IMR-90 (cell line): ENCODE results near the gene ADGB. TPM values are rescaled to one million over a fixed set of nuclear protein-coding genes. Genes with fewer than 3 reads are reported as not detected.

Source experiments
- ATAC-seq: fragments of 200-7000 bp; cut with Tn5 transposase; 2 replicates; pipeline ENCODE4 v1.9.1; 2020; ENCODE audit warnings: low read depth, mild to moderate bottlenecking, moderate library complexity
- BruUV-seq: library from RNA; stranded (reverse); fragments of 400-500 nt; replicated peaks from 2 replicates; lab custom pipeline; 2021; lab: Mats Ljungman, UMichigan
- CTCF ChIA-PET: fragments of 300-600 bp; formaldehyde crosslinking; extraction: SDS; loops from one replicate; lab custom pipeline; 2021; ENCODE audit warnings: antibody characterized with exemption; lab: Yijun Ruan, JAX
- POLR2A ChIA-PET: fragments of 300-600 bp; sonication (Branson Sonifier 250); formaldehyde crosslinking; loops from one replicate; lab custom pipeline; 2022; ENCODE audit warnings: antibody characterized with exemption; ENCODE audit not compliant: unreplicated experiment; lab: Charles Lee
- DNase-seq: peaks from one replicate; pipeline ENCODE4 v3.0.0; 2013
- H2AFZ ChIP-seq: replicated peaks from 2 replicates; pipeline ENCODE3; 2013; ENCODE audit warnings: low read length, mild to moderate bottlenecking; ENCODE audit not compliant: poor library complexity
- H2AK5ac ChIP-seq: 2 replicates; pipeline ENCODE4 v1.6.1; 2013; ENCODE audit warnings: low read depth, low read length, inconsistent platforms
- H2AK9ac ChIP-seq: replicated peaks from 2 replicates; pipeline ENCODE3; 2013; ENCODE audit warnings: mild to moderate bottlenecking, low read depth, low read length, moderate library complexity; ENCODE audit not compliant: poor library complexity
- H2BK120ac ChIP-seq: 2 replicates; pipeline ENCODE4 v1.6.1; 2013; ENCODE audit warnings: low read depth, low read length, inconsistent platforms
- H2BK15ac ChIP-seq: 3 replicates; pipeline ENCODE4 v1.6.1; 2013; ENCODE audit warnings: low read depth, low read length, inconsistent platforms
- H2BK20ac ChIP-seq: 2 replicates; pipeline ENCODE4 v1.6.1; 2013; ENCODE audit warnings: low read depth, mild to moderate bottlenecking, inconsistent platforms, low read length, moderate library complexity
- H2BK5ac ChIP-seq: 2 replicates; pipeline ENCODE4 v1.6.1; 2013; ENCODE audit warnings: mild to moderate bottlenecking, low read depth, low read length, inconsistent platforms; ENCODE audit not compliant: poor library complexity, severe bottlenecking
- H3K14ac ChIP-seq: replicated peaks from 2 replicates; pipeline ENCODE4 v1.6.1; 2013; ENCODE audit warnings: low read depth, low read length, inconsistent platforms
- H3K18ac ChIP-seq: 2 replicates; pipeline ENCODE4 v1.6.1; 2013; ENCODE audit warnings: low read depth, low read length, control low read depth
- H3K23ac ChIP-seq: 2 replicates; pipeline ENCODE4 v1.6.1; 2013; ENCODE audit warnings: low read depth, low read length, inconsistent platforms
- H3K27ac ChIP-seq: 2 replicates; pipeline ENCODE4 v1.5.1; 2013; ENCODE audit warnings: mild to moderate bottlenecking, control low read depth, low read length; ENCODE audit not compliant: insufficient read depth
- H3K27me3 ChIP-seq: 2 replicates; pipeline ENCODE4 v1.6.1; 2013; ENCODE audit warnings: low read length; ENCODE audit not compliant: control insufficient read depth, insufficient read depth
- H3K36me3 ChIP-seq: 2 replicates; pipeline ENCODE4 v1.6.1; 2013; ENCODE audit warnings: low read length, mixed read lengths; ENCODE audit not compliant: control insufficient read depth, insufficient read depth
- H3K4ac ChIP-seq: 2 replicates; pipeline ENCODE4 v1.6.1; 2013; ENCODE audit warnings: low read depth, low read length, inconsistent platforms
- H3K4me1 ChIP-seq: 2 replicates; pipeline ENCODE4 v1.6.1; 2013; ENCODE audit warnings: low read length, mixed read lengths; ENCODE audit not compliant: control insufficient read depth, insufficient read depth
- H3K4me2 ChIP-seq: 2 replicates; pipeline ENCODE4 v1.6.1; 2013; ENCODE audit warnings: low read depth, mild to moderate bottlenecking, control low read depth, low read length, moderate library complexity
- H3K4me3 ChIP-seq: 2 replicates; pipeline ENCODE4 v1.5.1; 2013; ENCODE audit warnings: low read depth, mild to moderate bottlenecking, control low read depth, low read length, moderate library complexity; ENCODE audit not compliant: insufficient read depth
- H3K56ac ChIP-seq: 2 replicates; pipeline ENCODE4 v1.6.1; 2013; ENCODE audit warnings: low read length, inconsistent platforms; ENCODE audit not compliant: insufficient read depth; ENCODE audit errors: extremely low read depth
- H3K79me1 ChIP-seq, 2 experiments: 2 replicates each; pipeline ENCODE4 v1.6.1; 2013; ENCODE audit warnings: low read length in 2 of 2, inconsistent platforms in 1 of 2, low read depth in 1 of 2
- H3K9ac ChIP-seq: 2 replicates; pipeline ENCODE4 v1.6.1; 2013; ENCODE audit warnings: low read depth, low read length, control low read depth
- H3K9me1 ChIP-seq: 2 replicates; pipeline ENCODE4 v1.6.1; 2013; ENCODE audit warnings: low read length, inconsistent platforms; ENCODE audit not compliant: insufficient read depth
- H3K9me3 ChIP-seq: 2 replicates; pipeline ENCODE4 v1.6.1; 2013; ENCODE audit warnings: low read length; ENCODE audit not compliant: control insufficient read depth, insufficient read depth
- H4K20me1 ChIP-seq: 2 replicates; pipeline ENCODE4 v1.6.1; 2013; ENCODE audit warnings: low read length, inconsistent platforms; ENCODE audit not compliant: insufficient read depth
- H4K5ac ChIP-seq: 2 replicates; pipeline ENCODE4 v1.6.1; 2013; ENCODE audit warnings: mild to moderate bottlenecking, low read depth, low read length, control low read depth
- H4K8ac ChIP-seq, 2 experiments: 2 replicates each; pipeline ENCODE4 v1.6.1; 2013; ENCODE audit warnings: low read depth in 2 of 2, low read length in 2 of 2, control low read depth in 1 of 2, inconsistent platforms in 1 of 2
- H4K91ac ChIP-seq: 2 replicates; pipeline ENCODE4 v1.6.1; 2013; ENCODE audit warnings: low read depth, low read length, inconsistent platforms; ENCODE audit not compliant: insufficient read depth
- CHD1 ChIP-seq: IDR thresholded peaks from 2 replicates; pipeline ENCODE4 v1.6.1; 2012; ENCODE audit warnings: low read depth, low read length, improper control_type of control experiment
- MAZ ChIP-seq: IDR thresholded peaks from 2 replicates; pipeline ENCODE4 v1.6.1; 2012; ENCODE audit warnings: low read depth, mild to moderate bottlenecking, low read length, improper control_type of control experiment, moderate library complexity, borderline replicate concordance
- RFX5 ChIP-seq: IDR thresholded peaks from 2 replicates; pipeline ENCODE4 v1.8.0; 2012; ENCODE audit warnings: low read depth, mild to moderate bottlenecking, low read length, moderate library complexity
- USF2 ChIP-seq: fragments of 150-350 bp; IDR thresholded peaks from 2 replicates; pipeline ENCODE4 v1.6.1; 2017; ENCODE audit warnings: mild to moderate bottlenecking, antibody characterized with exemption, low read length, low read depth
- WGBS, 2 experiments: methylation state at CpG; one replicate each; pipeline versions ENCODE4 v1.1.5 to v1.1.7; 2013; ENCODE audit warnings: missing lambda C conversion rate in 2 of 2; ENCODE audit not compliant: insufficient read length in 1 of 2; ENCODE audit errors: extremely low coverage in 2 of 2; 5-methylcytosine and 5-hydroxymethylcytosine counted together
- dilution Hi-C: fragments of 300-500 bp; cut with HindIII; formaldehyde crosslinking; loops from one replicate; pipeline ENCODE4 v1.14.3; 2018; ENCODE audit warnings: low sequenced_read_pairs; ENCODE audit not compliant: unreplicated experiment
- in situ Hi-C: fragments of 300-500 bp; cut with MboI; formaldehyde crosslinking; loops from 3 replicates; pipeline ENCODE4 v1.14.3; 2019; ENCODE audit warnings: low sequenced_read_pairs, inconsistent platforms, mixed read lengths
- intact Hi-C: fragments of 100-400 bp; cut with micrococcal nuclease; formaldehyde crosslinking; loops from 2 replicates; pipeline ENCODE4 v1.10.0; 2022
- polyA plus RNA-seq, 3 experiments: library from polyadenylated mRNA; depleted of rRNA; stranded (reverse); fragments of >200 nt; gene quantifications; 2 replicates each; pipeline ENCODE4 v1.2.3, GENCODE V29; 2012; ENCODE audit warnings: low replicate concordance in 1 of 3
- total RNA-seq: library from RNA; depleted of rRNA; stranded (reverse); fragments of >200 nt; gene quantifications from 2 replicates; pipeline ENCODE4 v1.2.3, GENCODE V29; 2012

The ADGB gene
- total and polyA plus RNA-seq, 2 of the 4 experiments (the other 2 are of a cell fraction) = not detected

- no peak overlapping the region for H3K9ac ChIP-seq
- H3K56ac ChIP-seq = no peak overlapping the region
- ChIA-PET POLR2A (interaction anchor here (0.5 kb wide), 1 partner anchor 212 kb away, joined by 3 read pairs; no protein-coding TSS in a partner anchor), CTCF (no interaction called here)
- H2AFZ ChIP-seq = no peak overlapping the region
- TF ChIP-seq MAZ (no peak), USF2 (no peak), RFX5 (no peak), CHD1 (no peak)
- no peaks in the 10 kb centered on the region for H3K4me1 ChIP-seq
- dilution Hi-C loops (no loop called here), intact Hi-C loops (no loop called here), in situ Hi-C loops (no loop called here)
- H4K20me1 ChIP-seq = no peaks in the 10 kb centered on the region
- H3K18ac ChIP-seq = no peak overlapping the region
- H2AK5ac ChIP-seq = no peak overlapping the region
- BruUV-seq = no TSS peak
- H4K5ac ChIP-seq = no peak overlapping the region
- H3K27ac ChIP-seq = no peak overlapping the region
- H3K36me3 ChIP-seq = no peaks in the 10 kb centered on the region
- no peak overlapping the region for H3K4ac ChIP-seq
- H3K9me3 ChIP-seq = no peaks in the 10 kb centered on the region
- ATAC-seq = no peak
- H3K27me3 ChIP-seq = no peaks in the 10 kb centered on the region
- H2BK120ac ChIP-seq = no peak overlapping the region
- H3K79me1 ChIP-seq = no peaks in the 10 kb centered on the region
- H3K9me1 ChIP-seq = no peaks in the 10 kb centered on the region
- no peak overlapping the region for H3K4me2 ChIP-seq
- no peak overlapping the region for H4K91ac ChIP-seq
- H2BK20ac ChIP-seq = no peak overlapping the region
- DNase-seq = no peak
- H2AK9ac ChIP-seq = no peak overlapping the region
- H3K23ac ChIP-seq = no peak overlapping the region
- H2BK15ac ChIP-seq = no peak overlapping the region
- no peak overlapping the region for H4K8ac ChIP-seq
- no peak overlapping the region for H3K14ac ChIP-seq
- WGBS, 2 experiments = 100% methylated on average over 1 of the region's 1 CpG; no CpG with 5 or more reads in 1 of the 2 experiments
- H3K4me3 ChIP-seq = no peak overlapping the region
- H2BK5ac ChIP-seq = no peak overlapping the region
Observed at GRCh38 chr6:146829792-146830565, 231.2 kb downstream of the ADGB start.
